HEK293 (cell line): ENCODE results near the gene KLK15.

ENCODE experiments used
- CTCF ChIA-PET: fragments of 350-600 bp; formaldehyde crosslinking; extraction: SDS; loops from one replicate; lab custom pipeline; 2021; ENCODE audit warnings: antibody characterized with exemption; lab: Yijun Ruan, JAX
- POLR2A ChIA-PET: fragments of 300-600 bp; formaldehyde crosslinking; extraction: SDS; loops from one replicate; lab custom pipeline; 2020; ENCODE audit warnings: antibody characterized with exemption, inconsistent platforms; lab: Yijun Ruan, JAX
- H3K27ac ChIP-seq: fragments of 200-500 bp; sonication (Bioruptor generic); 2 replicates; pipeline ENCODE4 v1.5.1; 2014; ENCODE audit warnings: low read depth, low read length, control low read depth, inconsistent platforms; ENCODE audit errors: extremely low read depth
- H3K36me3 ChIP-seq, 2 experiments: fragments of 200-500 bp in 1 of 2; sonication (Bioruptor generic) in 1 of 2; 1 replicate in 1 of 2; 2 replicates in 1 of 2; pipeline ENCODE4 v1.5.1; 2014 to 2017; ENCODE audit warnings: inconsistent platforms in 2 of 2, low read length in 2 of 2; ENCODE audit not compliant: control insufficient read depth in 2 of 2, insufficient read depth in 1 of 2
- H3K4me1 ChIP-seq: fragments of 200-500 bp; sonication (Bioruptor generic); 2 replicates; pipeline ENCODE4 v1.5.1; 2014; ENCODE audit warnings: mild to moderate bottlenecking, low read length, inconsistent platforms; ENCODE audit not compliant: control insufficient read depth, insufficient read depth
- H3K4me3 ChIP-seq: 2 replicates; pipeline ENCODE4 v1.5.1; 2011; ENCODE audit warnings: low read depth, mild to moderate bottlenecking, control low read depth, low read length, moderate library complexity
- H3K9me3 ChIP-seq: fragments of 200-500 bp; sonication (Bioruptor generic); 2 replicates; pipeline ENCODE4 v1.5.1; 2014; ENCODE audit warnings: low read depth, low read length, inconsistent platforms; ENCODE audit not compliant: control insufficient read depth, insufficient read depth
- HOXD13 ChIP-seq: sonication (generic); formaldehyde crosslinking; IDR thresholded peaks from 2 replicates; pipeline ENCODE4 v1.8.0; 2022; ENCODE audit warnings: missing genetic modification reagents, borderline replicate concordance
- IKZF3 ChIP-seq: fragments of 450-650 bp; IDR thresholded peaks from 2 replicates; pipeline ENCODE4 v1.5.0; 2018; ENCODE audit warnings: missing biosample characterization, mild to moderate bottlenecking, missing genetic modification characterization, moderate library complexity
- SCRT1 ChIP-seq: fragments of 450-650 bp; formaldehyde crosslinking; IDR thresholded peaks from 2 replicates; pipeline ENCODE4 v1.5.1; 2016; ENCODE audit warnings: missing biosample characterization, missing genetic modification characterization, borderline replicate concordance
- WT1 ChIP-seq: fragments of 450-650 bp; formaldehyde crosslinking; IDR thresholded peaks from 2 replicates; pipeline ENCODE4 v1.5.1; 2016; ENCODE audit warnings: missing biosample characterization, missing genetic modification characterization
- ZBTB10 ChIP-seq: fragments of 450-650 bp; formaldehyde crosslinking; IDR thresholded peaks from 2 replicates; pipeline ENCODE4 v1.5.1; 2016; ENCODE audit warnings: missing biosample characterization, missing genetic modification characterization
- ZNF10 ChIP-seq: fragments of 450-650 bp; formaldehyde crosslinking; IDR thresholded peaks from 2 replicates; pipeline ENCODE4 v1.5.1; 2017; ENCODE audit warnings: missing biosample characterization, missing genetic modification characterization
- ZNF140 ChIP-seq: fragments of 450-650 bp; formaldehyde crosslinking; IDR thresholded peaks from 2 replicates; pipeline ENCODE4 v1.5.1; 2016; ENCODE audit warnings: missing biosample characterization, missing genetic modification characterization
- ZNF2 ChIP-seq: fragments of 450-650 bp; formaldehyde crosslinking; IDR thresholded peaks from 2 replicates; pipeline ENCODE4 v1.5.1; 2016; ENCODE audit warnings: missing biosample characterization, missing genetic modification characterization
- ZNF202 ChIP-seq: fragments of 450-650 bp; formaldehyde crosslinking; IDR thresholded peaks from 2 replicates; pipeline ENCODE4 v1.5.1; 2016; ENCODE audit warnings: missing biosample characterization, missing genetic modification characterization, borderline replicate concordance
- ZNF221 ChIP-seq: fragments of 450-650 bp; formaldehyde crosslinking; IDR thresholded peaks from 2 replicates; pipeline ENCODE4 v1.5.1; 2017; ENCODE audit warnings: missing biosample characterization, missing genetic modification characterization, borderline replicate concordance
- ZNF26 ChIP-seq: fragments of 450-650 bp; formaldehyde crosslinking; IDR thresholded peaks from 2 replicates; pipeline ENCODE4 v1.5.1; 2016; ENCODE audit warnings: missing biosample characterization, missing genetic modification characterization
- ZNF266 ChIP-seq: fragments of 450-650 bp; formaldehyde crosslinking; IDR thresholded peaks from 2 replicates; pipeline ENCODE4 v1.5.1; 2016; ENCODE audit warnings: missing biosample characterization, missing genetic modification characterization, low read depth
- ZNF311 ChIP-seq: fragments of 450-650 bp; formaldehyde crosslinking; IDR thresholded peaks from 2 replicates; pipeline ENCODE4 v1.5.1; 2017; ENCODE audit warnings: missing biosample characterization, missing genetic modification characterization, borderline replicate concordance
- ZNF48 ChIP-seq: fragments of 450-650 bp; formaldehyde crosslinking; IDR thresholded peaks from 2 replicates; pipeline ENCODE4 v1.5.1; 2016; ENCODE audit warnings: missing biosample characterization, missing genetic modification characterization
- ZNF488 ChIP-seq: fragments of 450-650 bp; formaldehyde crosslinking; IDR thresholded peaks from 2 replicates; pipeline ENCODE4 v1.5.1; 2016; ENCODE audit warnings: missing biosample characterization, missing genetic modification characterization
- ZNF501 ChIP-seq: fragments of 450-650 bp; formaldehyde crosslinking; IDR thresholded peaks from 2 replicates; pipeline ENCODE4 v1.5.1; 2016; ENCODE audit warnings: missing biosample characterization, missing genetic modification characterization
- ZNF560 ChIP-seq: fragments of 450-650 bp; formaldehyde crosslinking; IDR thresholded peaks from 2 replicates; pipeline ENCODE4 v1.5.1; 2017; ENCODE audit warnings: missing biosample characterization, missing genetic modification characterization, borderline replicate concordance
- ZNF623 ChIP-seq: fragments of 450-650 bp; formaldehyde crosslinking; IDR thresholded peaks from 2 replicates; pipeline ENCODE4 v1.5.1; 2016; ENCODE audit warnings: missing biosample characterization, missing genetic modification characterization
- ZNF660 ChIP-seq: fragments of 450-650 bp; IDR thresholded peaks from 2 replicates; pipeline ENCODE4 v1.5.1; 2018; ENCODE audit warnings: missing biosample characterization, mild to moderate bottlenecking, missing genetic modification characterization
- ZNF747 ChIP-seq: fragments of 450-650 bp; formaldehyde crosslinking; IDR thresholded peaks from 2 replicates; pipeline ENCODE4 v1.5.1; 2016; ENCODE audit warnings: missing biosample characterization, missing genetic modification characterization
- ZNF776 ChIP-seq: fragments of 450-650 bp; formaldehyde crosslinking; IDR thresholded peaks from 2 replicates; pipeline ENCODE4 v1.5.0; 2017; ENCODE audit warnings: missing biosample characterization, missing genetic modification characterization, borderline replicate concordance
- ZSCAN30 ChIP-seq: fragments of 450-650 bp; IDR thresholded peaks from 2 replicates; pipeline ENCODE4 v1.5.1; 2018; ENCODE audit warnings: missing biosample characterization, mild to moderate bottlenecking, missing genetic modification characterization, moderate library complexity
- TF ChIP-seq, protein P1 (sequence below): fragments of 450-650 bp; formaldehyde crosslinking; IDR thresholded peaks from 2 replicates; pipeline ENCODE4 v1.5.1; 2016; ENCODE audit warnings: missing biosample characterization, missing genetic modification characterization

KLK15 gene

DNA sequence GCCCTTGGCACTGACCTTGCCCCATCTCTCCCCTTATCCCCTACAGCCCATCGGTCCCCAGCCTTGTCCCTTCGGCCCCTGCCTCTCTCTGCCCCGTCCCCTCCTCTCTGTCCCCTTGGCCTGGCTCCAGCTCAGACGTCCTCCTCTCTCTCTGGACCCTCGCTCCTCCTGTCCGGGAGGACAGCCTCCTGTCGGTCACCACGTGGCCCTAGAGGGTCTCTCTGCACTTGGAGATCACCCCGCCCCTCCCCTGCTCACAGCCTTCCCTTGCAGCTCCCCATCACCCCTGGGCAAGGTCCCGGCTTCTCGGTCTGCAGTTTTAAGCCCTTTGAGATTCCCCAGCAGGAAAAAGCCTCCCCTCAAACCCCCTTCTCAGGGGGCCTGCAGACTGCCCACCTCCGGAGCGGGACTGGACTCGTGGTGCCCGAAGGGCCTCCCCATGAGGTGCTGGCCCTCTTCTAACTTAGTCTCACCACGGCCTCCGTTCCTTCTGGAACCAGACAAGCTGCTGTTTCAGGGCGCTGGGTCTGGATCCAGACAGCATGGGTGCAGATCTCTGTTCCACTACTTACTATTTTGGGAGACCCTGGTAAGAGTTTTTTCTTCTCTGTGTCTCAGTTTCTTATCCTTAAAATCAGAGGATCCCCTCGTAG lies 3.3 kb upstream of the KLK15 start:
- no peak overlapping the region for H3K27ac ChIP-seq
- H3K36me3 ChIP-seq = no peaks in the 10 kb centered on the region
- H3K4me3 ChIP-seq = no peak overlapping the region
- ChIA-PET CTCF (interaction anchor here (0.6 to 1.1 kb wide), 3 partner anchors 10 to 85 kb away, joined by 3 to 5 read pairs (median 4); no protein-coding TSS in a partner anchor), POLR2A (no interaction called here)
- TF ChIP-seq ZNF747 (tag by site-specific recombination) (0 out of 2 replicates have a peak, but pooled peaks have one; percentile 63), SCRT1 (tag by site-specific recombination) (no peak), ZBTB10 (tag by site-specific recombination) (peak; percentile 47; the same call in 1 of the 2 replicates)
- TF ChIP-seq, protein P1, sequence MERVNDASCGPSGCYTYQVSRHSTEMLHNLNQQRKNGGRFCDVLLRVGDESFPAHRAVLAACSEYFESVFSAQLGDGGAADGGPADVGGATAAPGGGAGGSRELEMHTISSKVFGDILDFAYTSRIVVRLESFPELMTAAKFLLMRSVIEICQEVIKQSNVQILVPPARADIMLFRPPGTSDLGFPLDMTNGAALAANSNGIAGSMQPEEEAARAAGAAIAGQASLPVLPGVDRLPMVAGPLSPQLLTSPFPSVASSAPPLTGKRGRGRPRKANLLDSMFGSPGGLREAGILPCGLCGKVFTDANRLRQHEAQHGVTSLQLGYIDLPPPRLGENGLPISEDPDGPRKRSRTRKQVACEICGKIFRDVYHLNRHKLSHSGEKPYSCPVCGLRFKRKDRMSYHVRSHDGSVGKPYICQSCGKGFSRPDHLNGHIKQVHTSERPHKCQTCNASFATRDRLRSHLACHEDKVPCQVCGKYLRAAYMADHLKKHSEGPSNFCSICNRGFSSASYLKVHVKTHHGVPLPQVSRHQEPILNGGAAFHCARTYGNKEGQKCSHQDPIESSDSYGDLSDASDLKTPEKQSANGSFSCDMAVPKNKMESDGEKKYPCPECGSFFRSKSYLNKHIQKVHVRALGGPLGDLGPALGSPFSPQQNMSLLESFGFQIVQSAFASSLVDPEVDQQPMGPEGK (tag by site-specific recombination) = peak; percentile 13; the same call in 1 of the 2 replicates
- H3K4me1 ChIP-seq = no peaks in the 10 kb centered on the region; the same call in 1 of the 2 replicates
- no peaks in the 10 kb centered on the region for H3K9me3 ChIP-seq

- Histone ChIP-seq H3K4me1 (no peaks in the 10 kb centered on the region; the same call in 1 of the 2 replicates), H3K4me3 (peak overlapping the region; percentile 63), H3K27ac (peak overlapping the region; percentile 4; the same call in 1 of the 2 replicates), H3K36me3 (no peaks in the 10 kb centered on the region), H3K9me3 (no peaks in the 10 kb centered on the region)
- CTCF ChIA-PET = interaction anchor here (1.0 to 1.1 kb wide), 2 partner anchors 70 to 86 kb away, joined by 3 to 4 read pairs; no protein-coding TSS in a partner anchor
- POLR2A ChIA-PET = interaction anchor here (3.0 kb wide), 1 partner anchor 31 kb away, joined by 10 read pairs; no protein-coding TSS in a partner anchor
- no peak for TF ChIP-seq ZNF221
- TF ChIP-seq ZNF560 (tag by site-specific recombination) = no peak
- TF ChIP-seq WT1 = no peak; the same call in 1 of the 2 replicates
- no peak for TF ChIP-seq ZNF48 (tag by site-specific recombination)
- no peak for TF ChIP-seq ZNF26 (tag by site-specific recombination)
- no peak for TF ChIP-seq ZNF202 (tag by site-specific recombination)
- no peak for TF ChIP-seq ZNF776 (tag by site-specific recombination)
- TF ChIP-seq ZSCAN30 (tag by site-specific recombination) = 0 out of 2 replicates have a peak, but pooled peaks have one; percentile 40
- TF ChIP-seq ZNF660 = 0 out of 2 replicates have a peak, but pooled peaks have one; percentile 69
- TF ChIP-seq ZNF266 (tag by site-specific recombination) = no peak
- no peak for TF ChIP-seq ZNF311
- TF ChIP-seq ZNF140 (tag by site-specific recombination) = no peak
- TF ChIP-seq ZNF501 (tag by site-specific recombination) = peak; percentile 60; the same call in 1 of the 2 replicates
- TF ChIP-seq HOXD13 = no peak
- TF ChIP-seq, protein P1 (tag by site-specific recombination) = peak; percentile 51
- no peak for TF ChIP-seq ZNF623 (tag by site-specific recombination)
- no peak for TF ChIP-seq IKZF3
- no peak for TF ChIP-seq ZNF2 (tag by site-specific recombination)
- no peak for TF ChIP-seq ZNF488 (tag by site-specific recombination)
- TF ChIP-seq ZNF10 = no peak
Observed at GRCh38 chr19:50835785-50836542, 2.6 kb upstream of the KLK15 start.
